ENCODE measurements around the gene NFAT5. TPM values are rescaled to one million over a fixed set of nuclear protein-coding genes. Genes with fewer than 3 reads are reported as not detected.

The NFAT5 gene
- total RNA-seq, 8 experiments from 2014 or later: 8.1 to 68.6 (median 19.1) TPM

Other genes starting within 250 kb of the NFAT5 start
- gene PDF, start 235.4 kb upstream of the NFAT5 start, total RNA-seq: 10 to 100 TPM in 1 of 8 experiments, 1 to 10 TPM in 7; 3.0 to 12.8 (median 5.8) TPM
- 10 to 100 TPM; 20.8 to 46.9 (median 28.0) TPM for gene COG8, start 226.4 kb upstream of the NFAT5 start, total RNA-seq
- 10 to 100 TPM; 10.2 to 44.6 (median 22.4) TPM for gene NIP7, start 226.2 kb upstream of the NFAT5 start, total RNA-seq
- 1 to 10 TPM in 3 of 8 experiments, under 1 TPM in 5; 0.33 to 3.8 (median 0.79) TPM for gene TMED6, start 214.2 kb upstream of the NFAT5 start, total RNA-seq
- 10 to 100 TPM; 10.0 to 32.6 (median 20.5) TPM for gene TERF2, start 180.0 kb upstream of the NFAT5 start, total RNA-seq
- 100 to 1,000 TPM in 2 of 8 experiments, 10 to 100 TPM in 6; 26.4 to 139 (median 81.4) TPM for gene CYB5B, start 141.3 kb upstream of the NFAT5 start, total RNA-seq
- gene NQO1, start 160.6 kb downstream of the NFAT5 start, total RNA-seq: 100 to 1,000 TPM in 2 of 8 experiments, 10 to 100 TPM in 2, 1 to 10 TPM in 4; 4.1 to 120 (median 32.6) TPM
- 10 to 100 TPM; 15.5 to 88.8 (median 35.1) TPM for gene NOB1, start 189.0 kb downstream of the NFAT5 start, total RNA-seq
- gene WWP2, start 196.4 kb downstream of the NFAT5 start, total RNA-seq: 10 to 100 TPM; 10.7 to 28.6 (median 16.0) TPM

All from motor neuron (in vitro differentiated cells).